ENCODE measurements around the gene BIRC6.

BIRC6 gene

GRCh38 chr2:32641180-32641579, 284.4 kb downstream of the BIRC6 start:
- TF ChIP-seq SPI1 (IDR thresholded peaks at IDR 0.05; ENCODE audit: low read depth, low read length), result no peak
- no peak for TF ChIP-seq POLR2AphosphoS5 (IDR thresholded peaks at IDR 0.05; ENCODE audit: low read depth, low read length)
- no peak for TF ChIP-seq TAF1 (IDR thresholded peaks at IDR 0.05; ENCODE audit: low read depth, low read length)
- TF ChIP-seq POU2F2 (IDR thresholded peaks at IDR 0.05; ENCODE audit: low read depth, low read length), result no peak
- no peak for TF ChIP-seq POLR2A (IDR thresholded peaks at IDR 0.05; ENCODE audit: low read depth, low read length)
- TF ChIP-seq PAX5 (IDR thresholded peaks at IDR 0.05; ENCODE audit: insufficient read depth, low read length, severe bottlenecking), result no peak
- no peak for DNase-seq (ENCODE audit: insufficient read length, low spot score)
- no peak for FAIRE-seq

- FAIRE-seq (no peak), DNase-seq (ENCODE audit: insufficient read length, low spot score) (no peak)
- TF ChIP-seq POLR2A (IDR thresholded peaks at IDR 0.05; ENCODE audit: low read depth, low read length) (no peak), POLR2AphosphoS5 (IDR thresholded peaks at IDR 0.05; ENCODE audit: low read depth, low read length) (no peak), TAF1 (IDR thresholded peaks at IDR 0.05; ENCODE audit: low read depth, low read length) (no peak), PAX5 (IDR thresholded peaks at IDR 0.05; ENCODE audit: insufficient read depth, low read length, severe bottlenecking) (no peak), POU2F2 (IDR thresholded peaks at IDR 0.05; ENCODE audit: low read depth, low read length) (no peak), SPI1 (IDR thresholded peaks at IDR 0.05; ENCODE audit: low read depth, low read length) (no peak)
Observed at GRCh38 chr2:32647180-32647651, 290.4 kb downstream of the BIRC6 start.

GRCh38 chr2:32652555-32653209, 295.9 kb downstream of the BIRC6 start:
- FAIRE-seq, result no peak
- TF ChIP-seq SPI1 (IDR thresholded peaks at IDR 0.05; ENCODE audit: low read depth, low read length) (no peak), PAX5 (IDR thresholded peaks at IDR 0.05; ENCODE audit: insufficient read depth, low read length, severe bottlenecking) (no peak), POLR2AphosphoS5 (IDR thresholded peaks at IDR 0.05; ENCODE audit: low read depth, low read length) (no peak), TAF1 (IDR thresholded peaks at IDR 0.05; ENCODE audit: low read depth, low read length) (no peak), POU2F2 (IDR thresholded peaks at IDR 0.05; ENCODE audit: low read depth, low read length) (no peak)
- DNase-seq (ENCODE audit: insufficient read length, low spot score), result no peak

GRCh38 chr2:32656069-32656468, 299.2 kb downstream of the BIRC6 start:
- FAIRE-seq, result no peak
- TF ChIP-seq POLR2AphosphoS5 (IDR thresholded peaks at IDR 0.05; ENCODE audit: low read depth, low read length), result no peak
- no peak for TF ChIP-seq TAF1 (IDR thresholded peaks at IDR 0.05; ENCODE audit: low read depth, low read length)
- no peak for TF ChIP-seq POLR2A (IDR thresholded peaks at IDR 0.05; ENCODE audit: low read depth, low read length)
- no peak for TF ChIP-seq PAX5 (IDR thresholded peaks at IDR 0.05; ENCODE audit: insufficient read depth, low read length, severe bottlenecking)
- TF ChIP-seq POU2F2 (IDR thresholded peaks at IDR 0.05; ENCODE audit: low read depth, low read length), result no peak
- no peak for TF ChIP-seq SPI1 (IDR thresholded peaks at IDR 0.05; ENCODE audit: low read depth, low read length)
- DNase-seq (ENCODE audit: insufficient read length, low spot score), result no peak

- TF ChIP-seq POU2F2 (IDR thresholded peaks at IDR 0.05; ENCODE audit: low read depth, low read length) (no peak), POLR2A (IDR thresholded peaks at IDR 0.05; ENCODE audit: low read depth, low read length) (no peak), SPI1 (IDR thresholded peaks at IDR 0.05; ENCODE audit: low read depth, low read length) (no peak), POLR2AphosphoS5 (IDR thresholded peaks at IDR 0.05; ENCODE audit: low read depth, low read length) (no peak), PAX5 (IDR thresholded peaks at IDR 0.05; ENCODE audit: insufficient read depth, low read length, severe bottlenecking) (no peak), TAF1 (IDR thresholded peaks at IDR 0.05; ENCODE audit: low read depth, low read length) (no peak)
- no peak for DNase-seq (ENCODE audit: insufficient read length, low spot score)
- no peak for FAIRE-seq
Observed at GRCh38 chr2:32663864-32664263, 307.0 kb downstream of the BIRC6 start.

- FAIRE-seq (no peak), DNase-seq (ENCODE audit: insufficient read length, low spot score) (no peak)
- TF ChIP-seq PAX5 (IDR thresholded peaks at IDR 0.05; ENCODE audit: insufficient read depth, low read length, severe bottlenecking), result no peak
- TF ChIP-seq SPI1 (IDR thresholded peaks at IDR 0.05; ENCODE audit: low read depth, low read length), result no peak
- TF ChIP-seq TAF1 (IDR thresholded peaks at IDR 0.05; ENCODE audit: low read depth, low read length), result no peak
- TF ChIP-seq POLR2A (IDR thresholded peaks at IDR 0.05; ENCODE audit: low read depth, low read length), result no peak
- no peak for TF ChIP-seq POU2F2 (IDR thresholded peaks at IDR 0.05; ENCODE audit: low read depth, low read length)
- no peak for TF ChIP-seq POLR2AphosphoS5 (IDR thresholded peaks at IDR 0.05; ENCODE audit: low read depth, low read length)
Observed at GRCh38 chr2:32666704-32667103, 309.9 kb downstream of the BIRC6 start.

GRCh38 chr2:32668254-32668653, 311.4 kb downstream of the BIRC6 start:
- FAIRE-seq, result no peak
- no peak for TF ChIP-seq POU2F2 (IDR thresholded peaks at IDR 0.05; ENCODE audit: low read depth, low read length)
- TF ChIP-seq POLR2A (IDR thresholded peaks at IDR 0.05; ENCODE audit: low read depth, low read length), result no peak
- no peak for TF ChIP-seq TAF1 (IDR thresholded peaks at IDR 0.05; ENCODE audit: low read depth, low read length)
- no peak for TF ChIP-seq SPI1 (IDR thresholded peaks at IDR 0.05; ENCODE audit: low read depth, low read length)
- TF ChIP-seq PAX5 (IDR thresholded peaks at IDR 0.05; ENCODE audit: insufficient read depth, low read length, severe bottlenecking), result no peak
- TF ChIP-seq POLR2AphosphoS5 (IDR thresholded peaks at IDR 0.05; ENCODE audit: low read depth, low read length), result no peak
- DNase-seq (ENCODE audit: insufficient read length, low spot score), result no peak

Measured in GM12891 (cell line).